T-helper 9 cell (primary cell): ENCODE data around the gene PLEKHM1.

ENCODE experiments used
- DNase-seq: peaks from one replicate; pipeline ENCODE4 v3.0.0-alpha.2; 2020

PLEKHM1 gene

DNA sequence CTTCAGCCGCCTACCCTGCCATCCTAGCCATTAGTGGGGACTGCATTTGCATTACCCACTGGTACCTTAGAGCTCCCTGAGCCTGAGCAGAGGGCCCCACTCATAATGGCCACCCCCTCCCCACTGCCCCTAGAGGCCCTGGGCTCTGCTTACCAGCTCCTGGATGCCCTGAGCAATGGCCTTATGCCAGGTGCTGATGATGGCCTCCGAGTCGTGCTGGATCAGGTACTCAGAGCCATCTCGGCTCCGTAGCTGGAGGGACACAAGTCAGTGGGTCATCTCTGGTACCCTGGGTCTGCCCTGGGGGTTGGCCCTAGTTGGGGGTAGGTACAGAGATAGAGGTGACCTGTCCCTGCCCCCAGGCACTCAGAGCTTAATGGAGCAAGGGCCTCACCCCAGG lies 92.7 kb downstream of the PLEKHM1 start:
- no peak for DNase-seq

DNA sequence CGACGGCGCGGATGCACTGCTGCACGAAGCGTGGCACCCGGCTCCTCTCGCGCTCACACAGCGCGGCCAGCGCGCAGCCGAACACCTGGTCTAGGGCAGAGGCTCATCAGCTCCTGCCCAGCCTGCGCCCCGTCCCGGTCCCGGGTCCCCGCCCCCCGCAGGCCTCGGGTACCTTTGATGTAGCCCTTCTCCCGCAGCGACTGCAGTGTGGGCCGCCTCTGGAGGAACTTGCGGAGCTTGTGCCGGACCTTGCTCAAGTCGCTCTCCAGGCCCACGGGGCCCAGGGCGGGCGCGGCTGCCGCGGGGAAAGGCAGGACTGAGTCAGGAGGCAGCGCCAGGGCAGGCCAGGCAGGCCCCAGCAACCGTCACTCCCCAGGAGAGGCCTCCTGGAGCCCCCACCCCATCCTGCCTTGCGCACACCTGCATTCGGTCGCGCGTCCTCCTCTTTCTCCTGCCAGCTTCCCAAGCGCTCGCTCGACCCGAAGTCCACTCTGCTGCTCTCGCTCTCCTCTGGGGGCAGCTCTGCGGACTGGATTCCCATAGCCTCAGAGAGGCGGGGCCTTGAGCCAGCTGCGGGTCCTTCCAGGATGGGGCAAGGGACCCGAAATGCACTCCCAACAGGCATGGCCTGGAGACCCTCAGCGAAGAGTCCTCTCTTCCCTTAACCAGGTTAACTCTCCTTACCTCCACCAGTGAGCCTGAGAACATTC lies 93.9 kb downstream of the PLEKHM1 start:
- no peak for DNase-seq

DNA sequence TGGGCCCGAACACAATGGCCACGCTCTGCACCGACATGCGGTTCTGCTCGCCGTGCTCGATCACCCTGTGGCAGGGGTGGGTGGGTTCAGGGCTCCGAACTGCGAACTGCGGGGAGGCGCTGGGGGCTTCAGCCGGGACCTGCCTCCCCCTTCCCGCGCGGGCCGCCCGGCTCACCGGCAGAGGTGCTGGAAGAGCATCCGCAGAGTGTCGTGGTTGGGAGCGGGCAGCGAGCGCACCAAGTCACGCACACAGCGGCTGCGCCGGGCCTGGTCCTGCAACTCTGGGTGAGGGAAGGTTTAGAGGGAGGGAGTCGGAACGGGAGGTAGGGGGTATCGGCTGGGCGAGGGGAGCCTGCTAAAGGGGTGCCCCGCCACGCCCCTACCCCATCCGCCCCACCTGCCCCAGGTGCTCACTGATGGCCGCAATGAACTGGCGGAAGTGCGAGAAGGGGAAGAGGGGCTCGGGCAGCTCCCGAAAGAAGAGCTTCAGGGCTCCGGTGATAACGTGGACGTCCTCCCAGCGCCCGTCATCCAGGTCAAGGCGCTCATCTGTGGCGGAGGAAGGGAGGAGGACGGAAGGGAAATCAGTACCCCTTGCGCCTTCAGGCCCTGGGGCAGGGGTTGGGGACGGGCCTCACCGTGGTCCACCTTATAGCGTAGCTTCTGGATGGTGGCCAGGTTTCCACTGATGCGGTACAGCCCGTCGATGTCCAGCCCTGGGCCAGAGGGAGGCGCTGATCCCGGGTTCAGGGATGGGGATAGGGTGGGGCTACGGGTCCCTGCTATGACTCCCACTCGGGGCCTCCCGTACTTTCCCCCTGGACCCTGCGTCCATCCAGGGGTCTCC lies 94.7 kb downstream of the PLEKHM1 start:
- DNase-seq, result no peak

DNA sequence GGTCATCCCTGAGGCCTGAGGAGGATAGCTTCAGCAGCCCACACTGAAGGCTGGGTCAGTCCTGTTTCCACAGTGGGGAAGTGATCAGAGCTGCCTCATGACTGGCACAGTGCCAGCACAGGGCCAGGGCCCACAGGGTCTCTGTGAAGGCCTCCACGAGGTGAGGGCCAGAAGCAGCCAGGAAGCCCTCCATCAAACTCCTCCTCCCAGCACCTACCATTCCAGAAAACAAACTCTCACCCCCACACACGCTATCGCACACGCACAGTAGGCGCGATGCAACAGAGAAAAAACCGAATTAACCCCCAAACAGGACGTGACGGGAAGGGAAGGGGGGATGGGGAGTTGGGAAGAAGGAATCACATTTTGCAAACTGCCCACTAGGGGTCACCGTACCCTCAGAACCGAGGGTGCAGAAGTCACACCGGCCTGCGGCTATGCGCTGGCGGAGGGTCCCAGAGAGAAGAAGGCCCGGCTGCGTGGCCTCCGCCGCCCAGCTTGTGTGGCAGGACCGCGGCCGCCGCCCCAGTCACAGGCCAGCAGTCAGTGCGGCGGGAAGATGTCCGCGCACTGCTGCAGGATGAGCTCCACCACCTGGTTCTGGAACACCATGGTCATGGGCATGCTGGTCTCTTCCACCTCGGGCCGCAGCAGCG lies 95.5 kb downstream of the PLEKHM1 start:
- no peak for DNase-seq

DNA sequence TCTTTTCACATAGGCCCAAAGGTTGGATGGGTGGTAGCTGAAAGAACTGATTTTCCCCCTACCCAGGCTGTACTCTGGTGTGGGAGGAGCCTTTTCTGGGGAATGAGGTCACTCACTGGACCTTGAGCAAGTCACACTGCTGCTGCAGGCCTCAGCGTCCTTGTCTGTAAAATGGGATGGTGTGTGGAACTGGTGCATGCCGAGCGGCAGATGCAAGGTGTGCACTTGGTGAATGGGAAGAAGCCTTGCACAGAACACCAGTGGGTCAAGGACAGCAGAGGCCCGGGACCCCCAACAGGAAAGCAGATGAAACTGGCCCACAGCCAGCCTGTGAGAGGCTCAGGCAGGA lies 96.0 kb downstream of the PLEKHM1 start:
- DNase-seq, result no peak

DNA sequence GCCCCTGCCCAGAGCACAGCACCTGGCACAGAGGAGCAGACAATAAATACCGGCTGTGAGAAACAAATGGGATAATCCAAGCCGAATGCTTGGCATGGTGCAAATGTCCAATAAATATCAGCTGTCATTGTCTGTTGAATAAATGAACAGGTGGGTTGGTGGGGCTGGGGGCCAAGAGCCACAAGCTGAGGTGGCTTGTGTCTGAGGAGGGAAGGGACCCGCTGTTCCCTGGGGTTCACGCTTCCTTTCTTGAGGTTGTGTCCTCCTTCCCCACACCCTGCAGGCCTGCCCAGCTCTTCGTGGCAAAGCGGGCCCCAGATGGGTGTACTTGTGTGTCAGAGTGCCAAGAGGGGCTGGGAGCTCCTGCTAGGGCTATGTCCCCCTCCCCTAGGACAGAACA lies 96.4 kb downstream of the PLEKHM1 start:
- DNase-seq, result no peak

DNA sequence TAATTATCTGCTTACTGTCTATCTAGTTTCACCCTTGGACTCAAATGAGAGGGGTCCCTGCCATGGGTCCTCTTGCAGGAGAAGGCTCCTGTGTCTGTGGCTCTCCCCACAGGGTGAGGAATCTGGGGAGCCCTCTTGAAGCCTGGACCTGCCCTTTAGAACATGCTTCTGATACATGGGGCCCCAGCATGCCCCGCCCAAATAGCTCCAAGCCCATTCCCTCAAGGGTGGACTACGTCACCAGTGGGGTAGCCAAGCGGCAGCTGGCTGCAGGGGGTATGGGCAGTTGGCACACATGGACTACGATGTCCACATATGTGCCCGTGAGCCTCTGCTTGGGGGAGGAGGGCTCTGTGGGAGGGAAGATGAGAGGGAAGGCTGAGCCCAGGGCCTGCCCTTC lies 97.1 kb downstream of the PLEKHM1 start:
- no peak for DNase-seq

DNA sequence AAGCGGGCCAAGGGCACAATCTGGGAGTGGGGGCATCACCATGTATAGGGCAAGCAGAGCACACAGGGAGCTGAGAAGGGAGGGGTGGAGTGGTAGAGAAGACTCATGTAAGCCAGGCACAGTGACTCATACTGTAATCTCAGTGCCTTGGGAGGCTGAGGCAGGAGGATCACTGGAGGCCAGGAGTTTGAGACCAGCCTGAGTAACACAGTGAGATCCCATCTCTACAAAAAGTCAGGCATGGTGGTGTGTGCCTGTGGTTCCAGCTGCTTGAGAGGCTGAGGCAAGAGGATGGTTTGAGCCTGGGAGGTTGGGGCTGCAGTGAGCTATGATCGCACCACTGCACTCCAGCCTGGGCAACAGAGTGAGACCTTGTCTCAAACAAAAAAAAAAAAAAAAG lies 98.6 kb downstream of the PLEKHM1 start:
- no peak for DNase-seq

DNA sequence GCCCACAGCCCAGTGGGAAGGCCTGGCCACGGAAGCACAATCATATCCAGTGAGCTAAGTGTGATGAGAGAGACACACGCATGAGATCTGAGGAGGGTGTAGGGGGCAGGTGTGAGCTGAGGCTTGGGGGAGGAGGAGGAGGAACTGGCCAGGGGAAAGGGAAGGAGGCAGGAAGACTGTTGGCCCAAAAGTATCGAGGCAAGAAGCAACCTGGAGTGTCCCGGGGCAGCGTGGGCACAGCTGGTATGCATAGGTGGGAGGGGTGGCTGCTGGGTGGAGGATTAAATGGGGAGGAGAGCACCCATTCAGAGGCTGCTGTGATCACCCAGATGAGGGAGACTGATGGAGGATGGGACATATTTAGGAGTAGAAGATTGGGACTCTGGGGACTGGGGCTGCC lies 99.2 kb downstream of the PLEKHM1 start:
- DNase-seq, result no peak

DNA sequence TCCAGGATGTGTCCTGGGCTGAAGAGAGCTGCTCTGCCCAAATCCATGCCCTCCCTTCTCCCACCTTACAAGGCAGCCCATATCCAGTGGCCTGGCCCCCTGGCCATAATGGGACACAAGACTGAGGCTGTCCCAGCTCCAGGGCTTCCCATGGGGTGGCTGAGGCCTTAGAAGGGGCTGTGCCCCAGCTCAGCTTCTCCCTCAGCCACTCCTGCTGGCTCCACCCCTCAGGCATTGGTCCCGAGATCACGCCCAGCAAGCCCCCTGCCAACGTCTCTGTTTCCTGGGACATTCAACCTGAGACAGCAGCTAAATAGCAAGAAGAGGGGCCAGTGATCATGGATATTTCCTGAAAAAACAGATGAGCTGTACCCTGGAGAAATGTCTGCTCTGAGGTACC lies 101.2 kb downstream of the PLEKHM1 start:
- DNase-seq, result no peak

DNA sequence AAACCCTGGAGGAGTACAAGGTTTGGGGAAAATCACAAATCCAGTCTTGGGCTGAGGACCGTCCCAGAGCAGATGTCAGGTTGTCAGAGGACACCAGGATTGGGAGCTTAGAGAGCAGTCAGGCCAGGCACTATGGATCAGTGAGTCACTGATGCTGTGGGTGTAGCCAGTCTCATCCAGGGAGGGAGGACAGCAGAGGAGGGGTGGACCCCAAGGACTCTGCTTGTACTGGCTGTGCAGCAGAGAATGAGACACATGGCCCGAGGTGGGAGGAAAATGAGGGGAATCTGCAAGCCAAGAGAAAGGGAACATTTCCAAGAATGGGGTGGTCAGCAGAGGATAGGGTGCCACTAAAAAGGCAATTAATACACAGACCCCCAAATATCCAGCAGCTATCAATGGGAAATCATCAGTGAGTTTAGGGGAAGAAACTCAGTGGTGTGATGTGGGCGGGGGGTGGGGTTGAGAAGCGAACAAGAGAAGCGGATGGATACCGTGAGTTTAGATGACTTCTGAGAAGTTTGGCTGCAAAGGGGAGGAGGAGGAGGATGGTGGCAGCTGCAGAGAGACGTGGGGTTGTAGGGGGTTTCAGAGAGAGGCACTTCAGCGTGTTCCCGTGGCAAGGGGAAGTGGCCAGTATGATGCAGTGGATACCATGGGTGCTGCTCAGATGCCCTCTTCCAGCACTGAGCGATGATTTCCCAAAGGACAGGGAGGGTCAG lies 101.8 kb downstream of the PLEKHM1 start:
- no peak for DNase-seq

DNA sequence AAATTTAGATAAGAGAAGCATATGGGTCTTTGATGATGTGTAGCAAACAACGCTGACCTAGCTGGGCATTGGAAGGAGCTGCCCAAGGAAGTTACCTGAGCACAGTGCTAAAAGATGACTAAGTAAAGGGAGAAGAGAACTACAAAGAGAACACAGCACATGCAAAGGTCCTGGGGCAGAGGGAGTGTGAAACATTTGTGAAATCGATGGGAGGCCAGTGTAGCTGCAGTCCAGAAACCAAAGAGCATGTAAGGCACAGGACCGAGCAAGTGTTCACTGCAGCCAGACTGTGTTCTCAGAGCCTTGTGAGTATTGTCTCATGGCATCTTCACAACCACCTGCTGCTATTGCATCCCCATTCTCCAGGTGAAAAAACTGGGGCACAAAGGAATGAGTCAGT lies 102.8 kb downstream of the PLEKHM1 start:
- DNase-seq, result no peak

DNA sequence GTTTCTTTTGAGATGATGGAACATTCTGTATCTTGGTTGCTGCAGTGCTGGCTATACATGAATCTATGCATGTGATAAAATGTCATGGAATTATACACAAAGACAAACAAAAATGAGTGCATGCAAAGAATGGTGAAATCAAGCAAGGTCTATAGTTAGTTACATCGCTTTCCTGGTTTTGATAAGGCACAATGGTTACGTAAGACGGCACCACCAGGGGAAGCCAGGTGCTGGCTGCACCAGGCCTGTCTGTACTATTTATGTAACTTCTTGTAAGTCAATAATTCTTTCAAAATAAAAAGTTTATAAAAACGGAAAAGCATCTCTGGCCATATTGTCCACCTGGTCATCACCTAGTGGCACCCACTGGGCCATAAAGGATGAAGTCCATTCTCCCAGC lies 104.3 kb downstream of the PLEKHM1 start:
- no peak for DNase-seq
